NOMO-1 treated with DMSO at 0.1 percent for 48 hours (cell line): ENCODE data around the gene CACFD1.

Source experiments
- DNase-seq: peaks from one replicate; lab custom pipeline; 2025; ENCODE audit not compliant: unreplicated experiment; lab: John Stamatoyannopoulos, UW

Gene CACFD1

DNA sequence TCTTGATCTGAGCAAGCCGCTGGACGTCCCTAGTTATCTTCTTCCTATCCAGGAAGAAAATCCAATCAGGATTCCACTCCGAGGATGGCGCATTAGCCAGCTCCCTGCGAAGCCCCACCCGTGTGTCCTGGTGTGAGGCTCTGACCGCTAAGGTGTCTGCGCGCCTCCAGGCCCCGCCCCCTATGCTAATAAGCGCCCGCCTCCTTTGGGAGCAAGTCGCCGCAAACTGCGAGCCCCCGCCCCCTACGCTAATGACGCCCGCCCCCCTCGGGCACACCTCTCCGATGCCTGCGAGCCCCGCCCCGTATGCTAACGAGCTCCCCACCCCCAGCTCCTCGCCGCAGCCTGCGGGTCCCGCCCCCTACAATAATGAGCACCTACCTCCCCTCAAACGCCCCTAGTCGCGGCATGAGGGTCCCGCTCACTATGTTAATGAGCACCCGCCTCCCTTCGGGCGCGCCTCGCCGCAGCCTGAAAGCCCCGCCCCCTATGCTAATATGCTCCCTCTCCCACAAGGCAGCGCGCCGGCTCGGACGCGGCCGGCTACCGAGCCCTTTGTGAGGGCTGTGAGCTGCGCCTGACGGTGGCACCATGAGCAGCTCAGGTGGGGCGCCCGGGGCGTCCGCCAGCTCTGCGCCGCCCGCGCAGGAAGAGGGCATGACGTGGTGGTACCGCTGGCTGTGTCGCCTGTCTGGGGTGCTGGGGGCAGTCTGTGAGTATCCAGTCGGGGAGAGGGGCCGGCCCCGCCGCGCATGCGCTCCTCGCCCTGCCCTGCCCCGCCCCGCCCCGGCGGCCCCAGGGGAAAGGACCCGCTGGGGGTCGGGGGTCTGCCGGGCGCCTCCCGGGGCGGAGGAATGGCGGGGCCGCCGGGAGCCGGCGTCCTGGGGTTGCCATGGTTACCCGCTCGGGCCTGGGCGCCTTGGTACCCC is at the start of gene CACFD1:
Gene CACFD1, plus strand, starts transcription at position 503 of the 929 bp plus-strand sequence. Its CDS starts 89 bp downstream, at position 592.
- DNase-seq = peak; percentile 96

DNA sequence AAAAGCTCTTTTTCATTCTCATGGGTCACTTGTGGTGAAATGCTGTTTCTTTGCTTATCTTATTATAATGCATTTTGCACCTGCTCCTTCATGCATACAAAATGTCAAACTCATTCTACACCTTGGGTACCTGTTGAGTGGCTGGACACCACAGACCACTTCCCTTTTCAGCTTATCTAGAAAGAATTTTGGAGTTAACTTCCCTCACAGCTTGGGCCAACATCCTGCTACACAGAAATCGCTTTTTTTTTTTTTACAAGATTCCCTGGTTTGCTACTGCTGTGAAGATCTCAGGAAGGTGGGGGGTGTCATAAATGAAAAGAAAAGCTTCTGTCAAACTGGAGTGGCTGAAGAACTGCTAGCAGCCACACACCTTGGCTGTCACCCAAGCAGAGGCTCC is 44.6 kb upstream of the CACFD1 start:
- DNase-seq = no peak

DNA sequence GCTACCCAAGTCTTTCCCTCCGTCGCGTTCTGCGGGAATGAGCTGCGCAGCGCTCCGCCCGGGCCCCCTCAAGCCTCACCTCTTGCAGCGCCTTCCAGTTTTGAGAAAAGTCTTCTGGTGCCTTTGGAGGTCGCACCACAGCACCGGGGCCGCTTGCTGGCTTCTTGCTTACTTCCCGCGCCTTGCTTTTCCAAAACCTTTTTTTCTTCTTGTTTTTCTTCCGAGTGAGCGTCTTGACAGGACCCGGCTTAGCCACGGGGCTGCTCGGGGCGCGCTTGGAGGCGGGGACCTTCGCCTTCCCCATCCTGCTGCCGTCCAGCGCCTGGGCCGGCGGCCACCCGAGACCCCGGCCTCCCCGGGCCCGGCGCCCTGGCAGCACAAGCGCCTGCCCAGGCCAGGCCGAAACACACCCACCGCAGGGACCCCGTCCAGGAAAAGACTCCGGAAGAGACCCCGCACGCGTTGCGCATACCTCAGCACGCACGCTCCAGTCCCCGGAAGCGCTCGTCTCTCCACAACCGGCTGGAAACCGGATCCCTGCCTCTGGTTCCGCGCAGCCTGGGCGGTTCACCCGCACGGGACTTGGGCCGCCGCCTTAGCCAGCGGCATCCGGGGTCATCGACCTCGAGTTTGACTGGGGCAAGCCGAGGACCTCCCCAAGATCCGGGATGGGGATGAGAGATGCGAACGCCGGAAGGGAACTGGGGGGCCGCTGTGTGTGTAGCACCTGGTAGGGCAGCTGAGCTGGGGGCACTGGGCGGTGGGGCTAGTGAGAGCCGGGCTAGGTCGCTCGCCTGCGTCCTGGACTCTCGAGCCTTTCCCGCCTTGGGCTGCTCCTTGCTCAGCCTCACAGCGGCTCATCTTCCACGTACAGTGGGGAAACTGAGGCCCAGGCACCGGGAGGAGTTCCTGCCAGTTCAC is 42.0 kb upstream of the CACFD1 start, which contains the start of gene REXO4:
Gene REXO4, minus strand, starts transcription at position 470 of the 921 bp plus-strand sequence. Its CDS starts 166 bp downstream, at position 304.
- peak; percentile 83 for DNase-seq

DNA sequence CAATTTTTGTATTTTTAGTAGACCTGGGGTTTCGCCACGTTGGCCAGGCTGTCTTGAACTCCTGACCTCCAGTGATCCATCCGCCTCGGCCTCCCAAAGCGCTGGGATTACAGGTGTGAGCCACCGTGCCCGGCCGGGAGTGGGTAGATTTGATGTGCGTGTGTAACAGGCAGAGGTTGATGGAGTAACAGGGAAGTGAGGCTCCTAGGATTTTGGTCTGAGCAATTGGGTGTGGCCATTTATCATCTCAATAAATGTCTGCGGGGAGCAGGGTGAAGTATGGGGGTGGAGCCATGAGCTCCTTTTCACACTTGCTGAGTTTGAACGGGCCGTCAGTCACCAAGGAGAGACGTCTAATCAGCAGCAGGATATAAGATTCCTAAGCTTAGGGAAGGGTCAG is 40.8 kb upstream of the CACFD1 start:
- no peak for DNase-seq

DNA sequence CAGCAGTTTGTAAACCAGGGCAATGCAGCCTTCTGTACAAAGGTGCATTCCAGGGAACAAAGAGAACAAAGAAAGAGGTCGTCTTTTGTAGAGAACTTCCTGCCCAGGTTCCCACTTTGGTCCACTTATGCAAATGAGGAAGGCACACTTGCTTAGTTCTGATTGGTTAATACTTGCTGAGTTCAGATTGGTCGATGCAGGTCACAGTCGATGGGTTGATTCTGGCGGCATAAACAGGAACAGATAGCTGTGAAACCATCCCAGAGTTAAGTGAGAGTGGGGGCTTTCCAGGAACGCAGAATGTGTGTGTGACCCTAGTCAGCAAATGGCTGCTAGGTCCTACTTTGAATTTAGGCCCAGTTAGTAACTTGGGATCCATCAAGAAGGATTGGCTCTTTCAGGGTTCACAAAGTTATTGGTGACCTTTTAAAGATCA is 39.4 kb upstream of the CACFD1 start:
- no peak for DNase-seq

DNA sequence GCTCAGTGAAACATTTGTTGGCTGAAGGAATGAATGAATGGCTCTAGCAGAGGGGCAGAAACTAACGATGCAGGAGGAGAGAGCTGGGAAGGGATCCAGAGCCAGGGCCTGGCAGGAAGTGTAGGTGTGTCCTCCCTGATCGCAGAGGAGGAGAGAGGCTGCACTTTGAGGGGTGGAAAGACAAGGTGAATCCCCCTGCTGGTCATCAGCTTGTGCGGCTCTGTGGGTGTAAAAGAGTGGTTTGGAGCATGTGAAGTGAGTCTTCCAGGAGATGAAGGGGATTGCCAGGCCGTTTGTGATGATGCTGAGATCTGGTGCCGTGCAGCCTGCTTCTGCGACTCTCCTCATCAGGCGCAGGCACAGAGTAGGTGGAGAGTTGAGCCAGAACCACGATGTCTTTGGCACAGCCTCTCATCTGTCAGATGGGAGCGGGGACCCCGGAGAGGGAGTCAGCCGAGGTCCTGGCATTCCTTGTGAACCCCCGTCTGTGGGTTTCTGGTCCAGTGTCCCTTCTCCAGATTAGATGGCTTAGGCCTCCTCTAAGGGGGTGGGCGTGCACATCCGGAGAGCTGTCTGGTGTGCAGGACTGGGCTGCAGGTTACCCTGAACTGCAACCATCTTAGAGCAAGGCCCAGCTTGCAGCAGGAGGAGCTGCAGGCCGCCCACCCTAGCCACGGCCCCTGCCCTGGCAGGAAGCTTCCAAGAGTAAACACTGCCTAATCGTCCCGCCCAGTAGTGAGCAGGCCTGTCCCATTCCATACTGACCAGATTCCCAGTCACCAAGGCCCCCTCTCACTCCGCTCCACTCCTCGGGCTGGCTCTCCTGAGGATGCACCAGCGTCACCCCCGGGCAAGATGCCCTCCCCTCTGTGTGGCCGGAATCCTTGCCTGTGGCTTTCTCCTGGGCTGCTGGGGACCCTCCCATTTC is 37.9 kb upstream of the CACFD1 start, which contains the start of gene ADAMTS13:
Gene ADAMTS13, plus strand, starts transcription at position 753 of the 928 bp plus-strand sequence. Its CDS starts 77 bp downstream, at position 830.
- no peak for DNase-seq

DNA sequence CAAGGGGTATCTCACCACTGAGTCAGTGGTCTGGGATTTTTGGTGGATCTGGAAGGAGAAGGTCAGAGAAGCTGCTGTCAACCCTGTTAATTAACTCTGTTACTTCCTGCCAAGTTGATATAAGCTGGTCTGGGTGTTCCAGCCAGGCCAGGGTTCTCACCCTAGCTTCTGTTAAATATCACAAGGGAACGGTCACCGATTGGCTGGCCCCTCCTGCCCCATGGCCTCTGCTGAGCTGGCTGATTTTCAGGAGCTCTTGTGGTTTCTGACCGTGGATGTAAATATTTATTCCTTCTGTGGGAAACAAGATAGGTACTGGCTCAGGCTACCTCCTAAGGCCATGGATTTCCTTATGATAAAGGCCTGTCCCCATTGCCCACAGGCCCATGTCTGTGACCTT is 36.6 kb upstream of the CACFD1 start:
- DNase-seq = no peak

DNA sequence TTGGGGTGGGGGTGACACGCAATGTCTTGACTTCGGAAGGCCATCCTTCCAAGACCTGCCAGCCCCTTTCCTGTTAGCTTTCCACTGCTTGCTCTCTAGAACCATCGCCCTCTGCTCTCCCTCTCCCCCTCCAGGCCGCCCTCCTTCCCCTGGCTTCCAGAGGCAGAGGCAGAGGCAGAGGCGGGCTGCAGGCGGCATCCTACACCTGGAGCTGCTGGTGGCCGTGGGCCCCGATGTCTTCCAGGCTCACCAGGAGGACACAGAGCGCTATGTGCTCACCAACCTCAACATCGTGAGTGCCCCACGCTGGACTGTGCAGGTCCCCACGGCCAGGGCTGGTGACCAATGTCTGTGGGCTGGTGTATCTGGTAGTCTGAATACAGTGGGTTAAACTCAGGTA is 35.6 kb upstream of the CACFD1 start:
- DNase-seq = no peak

DNA sequence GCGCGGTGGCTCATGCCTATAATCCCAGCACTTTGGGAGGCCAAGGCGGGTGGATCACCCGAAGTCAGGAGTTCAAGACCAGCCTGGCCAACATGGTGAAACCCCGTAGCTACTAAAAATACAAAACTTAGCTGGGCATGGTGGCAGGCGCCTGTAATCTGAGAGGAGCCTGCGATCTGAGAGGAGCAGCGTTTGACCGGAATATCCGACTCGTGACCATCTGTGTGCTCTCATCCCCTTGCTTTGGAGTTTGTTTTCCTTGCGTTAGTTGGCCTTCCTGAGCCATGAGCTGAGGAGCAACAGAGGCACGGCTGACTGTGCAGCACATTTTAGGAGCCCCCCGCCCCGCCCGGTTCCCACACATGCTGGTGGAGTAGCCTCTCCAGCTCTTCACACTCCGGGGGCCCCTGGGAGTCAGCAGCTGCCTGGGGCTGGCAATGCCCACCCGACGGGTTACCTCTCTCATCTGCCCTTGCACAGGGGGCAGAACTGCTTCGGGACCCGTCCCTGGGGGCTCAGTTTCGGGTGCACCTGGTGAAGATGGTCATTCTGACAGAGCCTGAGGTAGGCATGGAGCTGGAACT is 34.6 kb upstream of the CACFD1 start:
- DNase-seq = no peak

DNA sequence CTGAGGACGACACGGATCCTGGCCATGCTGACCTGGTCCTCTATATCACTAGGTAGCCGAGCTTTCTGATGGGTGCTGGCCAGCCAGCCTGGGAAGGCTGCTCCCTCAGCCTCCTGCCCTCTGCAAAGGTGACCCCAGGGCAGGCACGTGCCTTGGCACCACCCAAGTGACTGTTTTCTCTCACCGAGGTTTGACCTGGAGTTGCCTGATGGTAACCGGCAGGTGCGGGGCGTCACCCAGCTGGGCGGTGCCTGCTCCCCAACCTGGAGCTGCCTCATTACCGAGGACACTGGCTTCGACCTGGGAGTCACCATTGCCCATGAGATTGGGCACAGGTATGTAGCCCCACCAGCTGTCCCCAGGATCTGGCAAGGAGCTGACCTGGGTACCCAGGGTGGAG is 33.8 kb upstream of the CACFD1 start:
- no peak for DNase-seq

DNA sequence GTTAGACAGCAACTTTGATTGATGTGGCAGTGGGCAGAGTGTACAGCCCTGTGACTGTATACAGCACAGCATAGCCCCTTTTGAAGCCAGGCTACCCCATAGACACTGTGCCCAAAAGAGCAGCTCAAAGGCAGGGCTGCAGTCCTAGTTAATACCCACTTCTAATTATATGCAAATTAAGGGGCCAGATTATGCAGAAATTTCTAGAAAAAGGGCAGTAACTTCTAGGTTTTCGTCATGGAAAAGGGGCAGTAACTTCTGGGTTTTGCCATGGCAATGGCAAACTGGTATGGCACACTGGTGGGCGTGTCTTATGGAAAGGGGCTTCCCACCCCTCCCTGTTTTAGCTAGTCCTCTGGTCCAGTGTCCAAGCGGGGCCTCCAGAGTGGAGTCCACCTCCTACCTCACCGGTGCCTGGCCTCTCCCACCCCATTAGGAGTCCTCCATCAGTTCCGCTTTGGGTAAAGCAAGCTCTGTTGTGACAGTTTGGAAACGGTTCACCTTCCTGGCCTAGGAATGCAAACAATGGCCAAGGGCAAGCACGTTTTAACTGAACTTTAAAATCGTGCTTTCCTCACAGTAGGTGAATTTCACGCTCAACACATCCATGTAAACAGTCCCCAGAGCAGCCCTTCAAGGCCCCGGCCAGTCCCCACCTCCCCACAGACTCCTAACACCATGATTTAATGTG is 32.0 kb upstream of the CACFD1 start:
- DNase-seq = no peak

DNA sequence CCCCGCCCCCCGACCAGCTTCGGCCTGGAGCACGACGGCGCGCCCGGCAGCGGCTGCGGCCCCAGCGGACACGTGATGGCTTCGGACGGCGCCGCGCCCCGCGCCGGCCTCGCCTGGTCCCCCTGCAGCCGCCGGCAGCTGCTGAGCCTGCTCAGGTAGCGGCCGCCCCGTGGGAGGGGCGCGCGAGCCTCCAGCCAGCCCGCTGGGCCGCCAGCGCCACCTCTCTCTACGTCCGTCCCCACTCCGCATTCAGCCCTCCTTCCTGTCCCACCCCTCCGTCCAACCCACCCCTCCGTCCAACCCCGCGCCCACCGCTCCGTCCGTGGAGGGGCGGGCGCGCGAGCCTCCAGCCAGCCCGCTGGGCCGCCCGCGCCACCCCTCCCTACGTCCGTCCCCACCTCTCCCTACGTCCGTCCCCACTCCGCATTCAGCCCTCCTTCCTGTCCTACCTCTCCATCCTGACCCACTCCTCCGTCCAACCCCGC is 31.1 kb upstream of the CACFD1 start:
- no peak for DNase-seq

DNA sequence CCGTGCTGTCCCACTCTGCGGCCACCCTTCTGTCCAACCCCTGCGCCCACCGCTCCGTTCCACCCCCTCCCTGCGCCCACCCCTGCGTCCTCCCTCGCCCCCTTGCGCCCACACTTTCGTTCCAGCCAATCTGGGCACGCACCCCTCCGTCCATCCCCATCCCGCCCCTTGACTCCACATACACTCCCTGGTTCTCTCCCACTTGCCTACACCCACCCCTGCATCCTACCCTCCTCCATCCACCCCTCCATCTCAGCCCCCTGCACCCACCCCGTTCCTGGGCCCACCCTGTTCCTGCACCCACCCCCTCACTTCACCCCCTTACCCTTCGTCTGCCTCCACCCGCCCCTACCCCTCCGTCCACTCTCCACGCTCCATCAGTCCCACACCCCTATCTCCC is 30.6 kb upstream of the CACFD1 start:
- no peak for DNase-seq

DNA sequence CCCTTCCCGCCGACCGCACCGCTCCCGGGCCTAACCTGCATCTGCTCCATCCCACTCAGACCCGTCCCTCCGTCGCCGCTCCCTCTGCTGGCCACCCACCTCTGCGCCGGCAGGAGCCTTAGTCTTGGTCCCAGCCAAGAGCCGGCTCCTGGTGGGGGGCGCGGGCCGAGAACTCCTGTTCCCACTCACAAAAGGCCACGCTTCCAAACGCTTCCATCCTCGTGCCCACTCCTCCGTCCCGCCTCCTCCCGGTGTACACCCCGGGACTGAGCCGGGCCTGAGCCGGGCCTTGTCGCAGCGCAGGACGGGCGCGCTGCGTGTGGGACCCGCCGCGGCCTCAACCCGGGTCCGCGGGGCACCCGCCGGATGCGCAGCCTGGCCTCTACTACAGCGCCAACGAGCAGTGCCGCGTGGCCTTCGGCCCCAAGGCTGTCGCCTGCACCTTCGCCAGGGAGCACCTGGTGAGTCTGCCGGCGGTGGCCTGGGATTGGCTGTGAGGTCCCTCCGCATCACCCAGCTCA is 30.1 kb upstream of the CACFD1 start:
- DNase-seq = no peak

DNA sequence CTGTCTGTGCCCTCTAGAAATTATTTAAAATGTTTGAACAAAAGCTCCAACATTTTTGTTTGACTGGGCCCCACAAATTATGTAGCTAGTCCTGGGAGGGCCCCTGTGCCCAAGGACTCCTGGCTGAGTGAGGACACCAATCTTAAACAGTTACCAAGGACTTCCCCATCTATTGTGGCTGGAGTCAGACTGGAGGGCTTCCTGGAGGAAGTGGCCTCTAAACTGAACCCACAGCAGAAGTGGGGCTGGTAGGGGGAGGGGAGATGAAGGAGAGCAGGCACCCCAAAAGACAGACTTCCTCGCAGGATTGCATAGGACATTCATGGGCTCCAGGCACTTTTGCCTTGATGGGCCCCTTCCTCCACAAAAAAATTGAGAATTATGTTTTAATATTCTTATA is 29.5 kb upstream of the CACFD1 start:
- DNase-seq = no peak

DNA sequence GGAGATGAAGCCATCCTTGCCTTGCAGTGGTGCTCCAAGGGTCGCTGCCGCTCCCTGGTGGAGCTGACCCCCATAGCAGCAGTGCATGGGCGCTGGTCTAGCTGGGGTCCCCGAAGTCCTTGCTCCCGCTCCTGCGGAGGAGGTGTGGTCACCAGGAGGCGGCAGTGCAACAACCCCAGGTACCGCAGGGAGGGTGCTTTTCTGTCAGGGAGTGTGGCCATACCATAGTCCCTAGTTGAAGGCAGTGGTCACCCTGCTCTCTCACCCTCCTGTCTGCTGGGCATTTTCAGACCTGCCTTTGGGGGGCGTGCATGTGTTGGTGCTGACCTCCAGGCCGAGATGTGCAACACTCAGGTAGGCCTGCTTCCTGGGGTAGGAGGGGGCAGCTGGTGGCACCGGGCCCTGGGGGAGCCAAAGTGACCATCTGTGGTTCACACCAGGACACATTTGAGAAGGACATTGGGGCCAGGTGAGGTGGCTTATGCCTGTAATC is 26.4 kb upstream of the CACFD1 start:
- no peak for DNase-seq

DNA sequence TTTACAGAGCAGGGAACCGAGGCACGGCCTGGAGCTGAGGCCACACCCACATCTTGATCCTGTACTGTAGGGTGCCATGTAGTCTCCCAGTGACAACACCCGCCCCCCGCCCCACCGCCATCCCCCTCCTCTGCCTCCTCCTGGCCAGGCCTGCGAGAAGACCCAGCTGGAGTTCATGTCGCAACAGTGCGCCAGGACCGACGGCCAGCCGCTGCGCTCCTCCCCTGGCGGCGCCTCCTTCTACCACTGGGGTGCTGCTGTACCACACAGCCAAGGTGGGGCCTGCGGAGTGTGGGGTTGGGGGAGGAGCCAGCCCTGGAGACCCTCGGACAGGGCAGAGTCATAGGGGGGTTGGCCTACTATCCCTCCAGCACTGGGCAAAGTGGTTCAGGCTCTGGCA is 23.1 kb upstream of the CACFD1 start:
- no peak for DNase-seq

DNA sequence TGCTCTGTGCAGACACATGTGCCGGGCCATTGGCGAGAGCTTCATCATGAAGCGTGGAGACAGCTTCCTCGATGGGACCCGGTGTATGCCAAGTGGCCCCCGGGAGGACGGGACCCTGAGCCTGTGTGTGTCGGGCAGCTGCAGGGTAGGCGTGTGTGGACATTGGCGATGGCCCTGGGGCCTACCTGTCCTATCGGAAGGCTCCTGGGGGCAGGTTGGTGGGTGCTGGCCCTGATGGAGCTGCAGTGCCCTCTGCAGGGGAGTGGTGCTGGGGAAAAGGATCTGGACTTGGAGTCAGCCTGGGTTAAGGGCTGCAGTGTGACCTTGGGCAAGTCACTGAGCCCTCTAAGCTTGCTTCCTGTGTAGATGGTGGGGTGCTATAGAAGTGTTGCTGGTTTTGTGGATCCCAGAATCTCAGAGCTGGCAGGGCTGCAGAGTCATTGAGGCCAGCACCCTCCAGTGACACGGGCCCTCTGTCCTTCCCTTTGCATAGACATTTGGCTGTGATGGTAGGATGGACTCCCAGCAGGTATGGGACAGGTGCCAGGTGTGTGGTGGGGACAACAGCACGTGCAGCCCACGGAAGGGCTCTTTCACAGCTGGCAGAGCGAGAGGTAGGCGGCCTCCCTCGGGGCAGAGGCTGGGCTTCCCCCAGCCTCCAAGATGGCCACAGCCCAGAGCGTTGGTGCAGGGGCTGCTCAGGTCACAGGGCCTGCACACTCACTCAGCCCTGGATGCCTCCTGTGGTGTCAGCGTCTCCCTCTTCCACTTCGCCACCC is 21.8 kb upstream of the CACFD1 start:
- no peak for DNase-seq
